ENCODE results near the gene PTGIR. TPM values are rescaled to one million over a fixed set of nuclear protein-coding genes. Genes with fewer than 3 reads are reported as not detected.

Gene PTGIR
- total RNA-seq, 1 donor from 2014 or later, result 5.0 TPM

GRCh38 chr19:46608178-46608577 is 16.7 kb downstream of the PTGIR start:
- Mint-ChIP-seq H3K9me3 (no peaks in the 10 kb centered on the region), H3K27me3 (ENCODE audit: low read depth) (no peaks in the 10 kb centered on the region), H3K36me3 (peaks cover 11% of the 10 kb centered on the region), H3K4me1 (peaks cover 8% of the 10 kb centered on the region), H3K4me3 (no peak overlapping the region), H3K27ac (no peak overlapping the region)
- DNase-seq (ENCODE audit: low spot score in 2 of 2, unreplicated experiment in 2 of 2), result no peak
- no peak for TF ChIP-seq CTCF (IDR thresholded peaks at IDR 0.05; ENCODE audit: unreplicated experiment)

GRCh38 chr19:46607448-46607841 is 17.4 kb downstream of the PTGIR start:
- no peak overlapping the region for H3K4me3 Mint-ChIP-seq
- H3K27ac Mint-ChIP-seq, result no peak overlapping the region
- no peaks in the 10 kb centered on the region for H3K9me3 Mint-ChIP-seq
- peak in 1 of 2 experiments; percentile 16 for DNase-seq (ENCODE audit: low spot score in 2 of 2, unreplicated experiment in 2 of 2)
- no peaks in the 10 kb centered on the region for H3K27me3 Mint-ChIP-seq (ENCODE audit: low read depth)
- H3K36me3 Mint-ChIP-seq, result peaks cover 11% of the 10 kb centered on the region
- peaks cover 16% of the 10 kb centered on the region for H3K4me1 Mint-ChIP-seq
- no peak for TF ChIP-seq CTCF (IDR thresholded peaks at IDR 0.05; ENCODE audit: unreplicated experiment)

- no peaks in the 10 kb centered on the region for H3K27me3 Mint-ChIP-seq (ENCODE audit: low read depth)
- no peak for TF ChIP-seq CTCF (IDR thresholded peaks at IDR 0.05; ENCODE audit: unreplicated experiment)
- peaks cover 21% of the 10 kb centered on the region for H3K4me1 Mint-ChIP-seq
- no peak overlapping the region for H3K4me3 Mint-ChIP-seq
- H3K9me3 Mint-ChIP-seq, result no peaks in the 10 kb centered on the region
- DNase-seq (ENCODE audit: low spot score in 2 of 2, unreplicated experiment in 2 of 2), result no peak
- H3K27ac Mint-ChIP-seq, result no peak overlapping the region
- H3K36me3 Mint-ChIP-seq, result peaks cover 11% of the 10 kb centered on the region
These were observed 18.0 kb downstream of the PTGIR start for GRCh38 chr19:46606681-46607447.

GRCh38 chr19:46606019-46606418 is 18.9 kb downstream of the PTGIR start:
- H3K36me3 Mint-ChIP-seq, result peaks cover 11% of the 10 kb centered on the region

GRCh38 chr19:46605356-46605821 is 19.5 kb downstream of the PTGIR start:
- Mint-ChIP-seq H3K4me1 (peaks cover 21% of the 10 kb centered on the region), H3K4me3 (no peak overlapping the region), H3K27ac (no peak overlapping the region), H3K27me3 (ENCODE audit: low read depth) (no peaks in the 10 kb centered on the region), H3K36me3 (peaks cover 11% of the 10 kb centered on the region), H3K9me3 (no peaks in the 10 kb centered on the region)
- no peak for TF ChIP-seq CTCF (IDR thresholded peaks at IDR 0.05; ENCODE audit: unreplicated experiment)
- DNase-seq (ENCODE audit: low spot score in 2 of 2, unreplicated experiment in 2 of 2), result peak in 1 of 2 experiments; percentile 32

More at GRCh38 chr19:46606019-46606418, 18.9 kb downstream of the PTGIR start:
- peaks cover 21% of the 10 kb centered on the region for H3K4me1 Mint-ChIP-seq
- no peak for TF ChIP-seq CTCF (IDR thresholded peaks at IDR 0.05; ENCODE audit: unreplicated experiment)
- no peak overlapping the region for H3K4me3 Mint-ChIP-seq
- no peak for DNase-seq (ENCODE audit: low spot score in 2 of 2, unreplicated experiment in 2 of 2)
- H3K27ac Mint-ChIP-seq, result no peak overlapping the region
- no peaks in the 10 kb centered on the region for H3K27me3 Mint-ChIP-seq (ENCODE audit: low read depth)
- H3K9me3 Mint-ChIP-seq, result no peaks in the 10 kb centered on the region
